Measurements from ENCODE around the gene TSPAN5.

TSPAN5 gene

GRCh38 chr4:98473046-98473445, 185.4 kb downstream of the TSPAN5 start:
- Histone ChIP-seq H3K9ac (ENCODE audit: low read length) (no peak overlapping the region), H3K27ac (ENCODE audit: low read depth, low read length) (no peak overlapping the region), H3K36me3 (ENCODE audit: low read length) (no peaks in the 10 kb centered on the region), H3F3A (ENCODE audit: insufficient read depth) (no peaks in the 10 kb centered on the region), H3K9me2 (replicated peaks; ENCODE audit: insufficient read depth, low read length) (no peaks in the 10 kb centered on the region), H3K4me2 (ENCODE audit: low read depth, low read length, poor library complexity, severe bottlenecking) (no peak overlapping the region), H2AFZ (ENCODE audit: low read depth, low read length, severe bottlenecking) (no peak overlapping the region), H3K9me3 (ENCODE audit: insufficient read depth, low read length) (no peaks in the 10 kb centered on the region), H3K4me3 (ENCODE audit: insufficient read depth, low read length, poor library complexity, severe bottlenecking) (no peak overlapping the region), H4K20me1 (ENCODE audit: low read depth, low read length) (no peaks in the 10 kb centered on the region), H3K79me2 (ENCODE audit: insufficient read depth, low read length) (no peaks in the 10 kb centered on the region), H3K27me3 (ENCODE audit: low read length) (no peaks in the 10 kb centered on the region)
- TF ChIP-seq EZH2phosphoT487 (conservative IDR thresholded peaks at IDR 0.05; ENCODE audit: low read length), result no peak
- no peak for TF ChIP-seq CTCF (IDR thresholded peaks at IDR 0.05; ENCODE audit: insufficient read depth, low read length, poor library complexity, severe bottlenecking)

GRCh38 chr4:98470831-98471230, 187.6 kb downstream of the TSPAN5 start:
- Histone ChIP-seq H3K9ac (ENCODE audit: low read length) (no peak overlapping the region), H3K27me3 (ENCODE audit: low read length) (no peaks in the 10 kb centered on the region), H3K79me2 (ENCODE audit: insufficient read depth, low read length) (no peaks in the 10 kb centered on the region), H4K20me1 (ENCODE audit: low read depth, low read length) (no peaks in the 10 kb centered on the region), H3K9me3 (ENCODE audit: insufficient read depth, low read length) (no peaks in the 10 kb centered on the region), H3K4me2 (ENCODE audit: low read depth, low read length, poor library complexity, severe bottlenecking) (no peak overlapping the region), H3K9me2 (replicated peaks; ENCODE audit: insufficient read depth, low read length) (no peaks in the 10 kb centered on the region), H3K36me3 (ENCODE audit: low read length) (no peaks in the 10 kb centered on the region), H3K27ac (ENCODE audit: low read depth, low read length) (no peak overlapping the region), H2AFZ (ENCODE audit: low read depth, low read length, severe bottlenecking) (no peak overlapping the region), H3F3A (ENCODE audit: insufficient read depth) (no peaks in the 10 kb centered on the region), H3K4me3 (ENCODE audit: insufficient read depth, low read length, poor library complexity, severe bottlenecking) (no peak overlapping the region)
- no peak for TF ChIP-seq EZH2phosphoT487 (conservative IDR thresholded peaks at IDR 0.05; ENCODE audit: low read length)
- no peak for TF ChIP-seq CTCF (IDR thresholded peaks at IDR 0.05; ENCODE audit: insufficient read depth, low read length, poor library complexity, severe bottlenecking)

- H3K9ac ChIP-seq (ENCODE audit: low read length), result no peak overlapping the region
- H3K4me3 ChIP-seq (ENCODE audit: insufficient read depth, low read length, poor library complexity, severe bottlenecking), result no peak overlapping the region
- H3K9me3 ChIP-seq (ENCODE audit: insufficient read depth, low read length), result no peaks in the 10 kb centered on the region
- H3K27me3 ChIP-seq (ENCODE audit: low read length), result no peaks in the 10 kb centered on the region
- no peaks in the 10 kb centered on the region for H3K36me3 ChIP-seq (ENCODE audit: low read length)
- H4K20me1 ChIP-seq (ENCODE audit: low read depth, low read length), result no peaks in the 10 kb centered on the region
- H3K4me2 ChIP-seq (ENCODE audit: low read depth, low read length, poor library complexity, severe bottlenecking), result no peak overlapping the region
- no peaks in the 10 kb centered on the region for H3K79me2 ChIP-seq (ENCODE audit: insufficient read depth, low read length)
- no peak overlapping the region for H3K27ac ChIP-seq (ENCODE audit: low read depth, low read length)
- TF ChIP-seq CTCF (IDR thresholded peaks at IDR 0.05; ENCODE audit: insufficient read depth, low read length, poor library complexity, severe bottlenecking) (no peak), EZH2phosphoT487 (conservative IDR thresholded peaks at IDR 0.05; ENCODE audit: low read length) (no peak)
- no peaks in the 10 kb centered on the region for H3K9me2 ChIP-seq (replicated peaks; ENCODE audit: insufficient read depth, low read length)
- H2AFZ ChIP-seq (ENCODE audit: low read depth, low read length, severe bottlenecking), result no peak overlapping the region
- H3F3A ChIP-seq (ENCODE audit: insufficient read depth), result no peaks in the 10 kb centered on the region
Measured at GRCh38 chr4:98470366-98470765, 188.0 kb downstream of the TSPAN5 start.

Measured in SU-DHL-6 (cell line).